Activated CD8-positive, alpha-beta memory T cell treated with anti-CD3 and anti-CD28 coated beads for 48 hours (primary cell): ENCODE measurements around the gene GJB6.
"Not testable (repeated sequence)": the region's sequence is repeated elsewhere in the genome, so short reads cannot be mapped to it uniquely, and the experiment has no call there.

Source experiments
- DNase-seq, 3 experiments: peaks; one replicate each; pipeline ENCODE4 v3.0.0-alpha.2; 2020; ENCODE audit warnings: low read depth in 2 of 3, low spot score in 2 of 3

The GJB6 gene

DNA sequence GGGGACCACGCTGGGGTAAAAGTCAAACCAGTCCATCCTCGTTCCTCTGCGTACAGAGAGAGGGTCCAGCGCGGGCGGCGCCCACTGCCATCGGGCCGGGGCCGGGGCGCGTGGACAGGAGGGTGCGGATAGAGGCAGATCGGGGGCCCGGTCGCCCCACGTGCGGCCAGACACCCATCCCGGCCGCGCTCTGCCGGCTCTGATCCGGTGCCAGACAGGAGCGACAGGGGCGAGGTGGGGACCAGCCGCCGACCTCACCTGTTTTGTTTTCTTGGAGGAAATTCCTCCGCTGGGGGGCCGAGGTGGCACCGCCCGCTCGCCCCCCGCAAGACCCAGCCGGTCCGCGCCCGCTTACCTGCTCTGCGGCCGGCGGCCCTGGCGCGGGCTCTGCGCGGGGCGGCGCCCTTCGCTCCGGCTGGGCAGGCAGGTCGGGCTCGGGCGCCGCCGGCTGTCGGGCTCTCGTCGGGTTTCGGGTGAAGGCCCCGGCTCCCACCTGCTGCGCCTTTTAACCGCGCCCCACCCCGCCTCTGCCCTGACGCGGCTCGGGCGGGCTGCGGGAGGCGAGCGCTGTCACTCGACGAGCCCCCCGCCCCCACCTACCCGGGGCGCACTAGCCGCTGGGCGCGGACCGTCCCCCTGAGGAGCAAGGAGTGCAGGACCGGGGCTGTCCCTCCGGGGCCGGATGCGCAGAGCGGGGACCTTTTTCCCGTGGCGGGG is at the start of gene GJB6:
GJB6 (minus strand) TSS at position 481 of the 717 bp plus-strand sequence. CDS start 8,839 bp downstream, outside the sequence.
- DNase-seq: peak in 1 of 3 experiments; percentile 2

DNA sequence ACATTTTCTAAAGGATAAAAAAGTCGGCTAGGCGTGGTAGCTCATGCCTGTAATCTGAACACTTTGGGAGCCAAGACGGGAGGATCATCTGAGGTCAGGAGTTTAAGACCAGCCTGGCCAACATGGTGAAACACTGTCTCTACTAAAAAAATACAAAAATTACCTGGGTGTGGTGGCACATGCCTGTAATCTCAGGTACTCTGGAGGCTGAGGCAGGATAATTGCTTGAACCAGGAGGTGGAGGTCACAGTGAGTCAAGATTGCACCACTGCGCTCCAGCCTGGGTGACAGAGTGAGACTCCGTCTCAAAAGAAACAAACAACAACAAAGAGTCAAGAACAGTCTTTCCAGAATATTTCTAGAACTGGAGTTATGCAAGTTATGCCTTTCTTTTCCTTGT is 44.8 kb upstream of the GJB6 start:
- not testable (repeated sequence) for DNase-seq

- DNase-seq: no peak
Measured at GRCh38 chr13:20274466-20274865, 42.3 kb upstream of the GJB6 start.

DNA sequence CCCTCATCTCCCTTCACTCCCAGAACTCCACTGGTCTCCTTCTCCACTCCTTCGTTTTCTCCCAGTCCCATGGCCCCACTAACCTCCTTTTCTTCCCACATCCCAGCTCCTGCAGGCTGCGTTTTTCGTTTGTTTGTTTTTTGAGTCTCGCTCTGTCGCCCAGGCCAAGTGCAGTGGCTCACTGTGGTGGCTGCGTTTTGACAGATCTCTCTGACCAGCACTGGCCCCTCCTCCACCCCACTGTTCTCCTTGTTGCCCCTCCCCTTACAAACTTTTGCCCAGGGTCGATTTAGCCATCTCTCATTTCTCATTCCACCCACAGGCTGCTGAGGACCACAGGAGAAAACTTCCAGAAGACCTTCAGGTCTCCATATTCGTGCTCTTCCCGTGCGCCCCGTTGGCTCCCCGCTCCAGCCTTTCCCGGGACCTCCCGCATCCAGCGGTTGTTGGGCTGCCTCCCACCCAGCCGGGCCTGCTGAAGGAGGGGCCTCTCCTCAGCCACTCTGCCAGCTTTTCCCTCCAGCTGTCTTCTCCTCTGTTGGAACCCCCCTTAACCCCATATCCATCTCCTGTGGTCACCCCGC is 40.6 kb upstream of the GJB6 start:
- DNase-seq: no peak

DNA sequence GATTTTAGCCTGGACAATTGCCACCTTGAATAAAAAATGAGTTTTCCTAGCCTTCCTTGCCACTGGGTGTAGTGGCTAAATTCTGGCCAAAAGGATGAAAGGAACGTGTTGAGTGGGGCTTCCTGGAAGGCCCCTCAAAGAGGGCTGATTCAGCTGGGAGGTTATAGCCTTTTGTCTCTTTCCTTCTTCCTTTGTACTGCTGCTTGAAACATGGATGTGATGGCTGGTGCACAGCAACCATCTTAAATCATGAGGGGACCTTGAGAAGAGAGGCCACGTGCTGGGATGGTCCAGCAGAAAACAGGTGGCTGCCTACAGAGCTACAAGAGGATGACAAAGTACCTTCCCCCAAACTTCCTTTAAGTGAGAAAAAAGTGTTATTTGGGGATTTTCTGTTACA is 40.0 kb upstream of the GJB6 start:
- DNase-seq: no peak

GRCh38 chr13:20271441-20271840 is 39.3 kb upstream of the GJB6 start:
- DNase-seq: no peak

GRCh38 chr13:20270163-20270865 is 38.2 kb upstream of the GJB6 start:
- DNase-seq: no peak

- no peak for DNase-seq
Measured at GRCh38 chr13:20264271-20265018, 32.3 kb upstream of the GJB6 start.

GRCh38 chr13:20263393-20264044 is 31.4 kb upstream of the GJB6 start:
- no peak for DNase-seq

GRCh38 chr13:20258963-20259288 is 26.8 kb upstream of the GJB6 start:
- no peak for DNase-seq

DNA sequence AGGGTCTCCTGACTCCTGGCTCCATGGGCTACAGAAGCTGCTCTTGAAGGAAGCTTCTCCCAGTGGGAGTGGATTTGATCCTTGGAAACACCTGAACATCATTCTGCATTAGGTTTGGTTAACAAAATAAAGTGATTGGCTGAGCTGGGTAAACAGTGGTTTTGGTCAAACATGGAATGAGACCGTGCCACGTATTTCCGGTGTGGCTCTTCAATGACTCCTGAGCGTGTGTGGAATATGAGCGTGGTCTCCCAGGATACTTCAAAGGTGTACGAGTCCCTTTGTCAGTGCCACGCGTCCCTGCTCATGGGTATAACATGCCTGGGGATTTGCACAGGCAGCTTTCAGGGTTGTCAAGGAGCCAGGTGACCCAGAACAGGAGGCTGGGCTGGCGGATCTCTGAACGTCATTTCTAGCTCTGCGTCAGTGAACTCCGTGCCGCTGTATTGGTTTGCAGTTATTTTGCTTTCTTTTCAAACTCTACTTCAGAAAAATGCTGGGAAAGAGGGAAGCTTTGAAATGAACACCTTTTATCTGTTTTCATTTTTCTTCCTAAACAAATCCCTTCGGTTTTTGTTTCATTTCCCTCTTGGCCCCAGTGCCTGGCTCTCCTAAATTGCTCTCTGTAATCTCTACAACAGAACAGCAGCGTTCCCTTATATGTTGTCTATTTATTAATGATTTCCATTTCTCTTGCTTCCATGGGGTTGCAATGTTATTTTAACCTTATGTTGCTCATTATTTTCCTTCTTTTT is 26.3 kb upstream of the GJB6 start:
- no peak for DNase-seq

GRCh38 chr13:20254076-20254475 is 22.0 kb upstream of the GJB6 start:
- no peak for DNase-seq

DNA sequence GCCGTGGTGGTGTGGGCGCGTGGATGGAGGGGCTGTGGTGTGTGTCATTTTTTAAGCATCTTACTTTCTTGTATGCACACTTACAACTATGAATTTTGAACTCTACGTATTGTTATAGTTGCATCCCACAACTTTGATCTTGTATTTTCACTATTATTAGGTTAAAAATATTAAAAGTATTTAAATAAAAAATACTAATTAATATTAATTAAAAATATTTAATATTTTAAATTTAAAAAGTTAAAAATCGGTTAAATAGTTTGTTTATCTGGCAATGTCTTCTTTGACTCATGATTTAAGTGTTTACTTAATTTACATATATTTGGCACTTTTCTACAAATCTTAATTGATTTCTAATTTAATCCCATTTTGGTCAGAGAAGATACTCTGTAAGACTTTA is 17.8 kb upstream of the GJB6 start:
- no peak for DNase-seq

GRCh38 chr13:20247963-20248362 is 15.8 kb upstream of the GJB6 start:
- no peak for DNase-seq

- no peak for DNase-seq
Measured at GRCh38 chr13:20247403-20247802, 15.3 kb upstream of the GJB6 start.

GRCh38 chr13:20241593-20241992 is 9.5 kb upstream of the GJB6 start:
- no peak for DNase-seq

- no peak for DNase-seq
Measured at GRCh38 chr13:20239748-20240147, 7.6 kb upstream of the GJB6 start.

- DNase-seq: no peak
Measured at GRCh38 chr13:20232556-20233277, 598 bp upstream of the GJB6 start.

DNA sequence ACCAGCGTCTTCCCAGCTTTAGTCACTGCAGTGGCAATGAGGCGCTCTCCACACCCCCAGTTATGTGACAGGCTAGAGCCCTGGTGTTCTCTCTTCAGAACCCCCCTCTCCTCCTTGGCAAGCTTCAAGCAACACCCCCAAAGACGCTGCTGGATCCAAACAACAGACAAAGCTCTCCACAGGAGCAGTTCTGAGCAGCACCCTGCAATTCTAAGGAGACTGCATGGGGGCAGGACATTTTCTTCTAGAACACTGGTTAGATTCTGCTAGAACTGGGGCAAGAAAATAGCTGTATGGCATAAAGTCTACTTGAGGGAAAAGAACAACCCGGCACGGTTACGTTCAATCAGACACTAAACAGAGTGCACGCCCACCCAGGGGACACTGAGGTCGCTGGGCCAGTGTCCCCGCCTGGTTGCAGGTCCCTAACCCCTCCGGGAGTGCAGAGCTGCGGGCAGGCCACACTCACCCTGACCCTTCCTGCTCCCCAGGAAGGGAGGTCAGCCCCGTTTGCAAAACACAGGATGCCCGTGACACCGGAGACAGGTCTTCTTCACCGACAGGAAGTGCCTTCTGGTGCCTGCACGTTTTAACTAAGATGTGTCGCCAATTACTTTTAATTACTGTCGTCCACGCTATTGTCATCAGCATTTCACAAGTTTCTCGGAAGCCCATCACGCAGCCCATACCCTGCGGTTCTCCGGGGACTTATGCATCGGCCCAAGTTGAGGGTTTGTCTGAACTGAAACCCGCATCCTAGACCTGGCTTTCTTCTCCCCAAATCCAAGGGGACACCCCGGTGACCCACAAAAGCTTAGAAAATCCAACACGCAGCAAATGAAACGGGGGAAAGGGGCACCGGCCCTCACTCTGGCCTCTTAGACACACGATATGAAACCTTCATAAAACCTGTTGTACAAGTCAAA is 943 bp downstream of the GJB6 start:
- DNase-seq: no peak
